ENCODE measurements around the gene RBM38.

Gene RBM38

GRCh38 chr20:57455386-57455785, 64.2 kb downstream of the RBM38 start:
- Histone ChIP-seq H3K27ac (ENCODE audit: low read length) (no peak overlapping the region), H3K4me1 (ENCODE audit: insufficient read depth, low read length) (no peaks in the 10 kb centered on the region), H3K4me3 (ENCODE audit: low read length) (no peak overlapping the region), H3K36me3 (ENCODE audit: insufficient read depth, low read depth, low read length) (no peaks in the 10 kb centered on the region), H3K9me3 (ENCODE audit: insufficient read depth, low read depth, low read length) (no peaks in the 10 kb centered on the region), H3K9ac (ENCODE audit: low read depth, low read length) (no peak overlapping the region), H3K27me3 (ENCODE audit: insufficient read depth, low read length) (no peaks in the 10 kb centered on the region)

DNA sequence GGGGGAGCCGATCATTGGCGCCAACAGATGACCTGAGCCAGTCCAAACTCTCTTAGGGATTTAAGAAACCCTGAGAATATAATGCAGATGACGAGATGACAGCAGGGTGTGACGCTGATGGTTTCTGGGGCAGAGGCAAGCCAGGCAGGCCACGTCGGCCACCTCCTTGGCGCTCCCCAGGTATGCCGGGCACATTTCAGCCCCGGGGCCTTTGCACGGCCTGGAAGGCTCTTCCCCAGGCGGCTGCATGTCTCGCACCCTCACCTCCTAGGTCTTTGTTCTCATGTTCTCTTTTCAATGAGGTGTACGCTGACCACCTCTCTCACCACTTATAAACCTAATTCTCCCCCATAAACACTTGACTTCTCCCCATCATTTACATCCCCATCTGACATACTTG, 64.9 kb downstream of the RBM38 start:
- no peaks in the 10 kb centered on the region for H3K4me1 ChIP-seq (ENCODE audit: insufficient read depth, low read length)
- no peaks in the 10 kb centered on the region for H3K9me3 ChIP-seq (ENCODE audit: insufficient read depth, low read depth, low read length)
- H3K36me3 ChIP-seq (ENCODE audit: insufficient read depth, low read depth, low read length): no peaks in the 10 kb centered on the region
- H3K27ac ChIP-seq (ENCODE audit: low read length): no peak overlapping the region
- no peak overlapping the region for H3K9ac ChIP-seq (ENCODE audit: low read depth, low read length)
- H3K4me3 ChIP-seq (ENCODE audit: low read length): no peak overlapping the region
- H3K27me3 ChIP-seq (ENCODE audit: insufficient read depth, low read length): no peaks in the 10 kb centered on the region

- Histone ChIP-seq H3K36me3 (ENCODE audit: insufficient read depth, low read depth, low read length) (no peaks in the 10 kb centered on the region), H3K9me3 (ENCODE audit: insufficient read depth, low read depth, low read length) (no peaks in the 10 kb centered on the region), H3K4me3 (ENCODE audit: low read length) (no peak overlapping the region), H3K27me3 (ENCODE audit: insufficient read depth, low read length) (no peaks in the 10 kb centered on the region), H3K27ac (ENCODE audit: low read length) (no peak overlapping the region), H3K4me1 (ENCODE audit: insufficient read depth, low read length) (no peaks in the 10 kb centered on the region), H3K9ac (ENCODE audit: low read depth, low read length) (no peak overlapping the region)
These were observed 66.3 kb downstream of the RBM38 start for GRCh38 chr20:57457243-57458095.

DNA sequence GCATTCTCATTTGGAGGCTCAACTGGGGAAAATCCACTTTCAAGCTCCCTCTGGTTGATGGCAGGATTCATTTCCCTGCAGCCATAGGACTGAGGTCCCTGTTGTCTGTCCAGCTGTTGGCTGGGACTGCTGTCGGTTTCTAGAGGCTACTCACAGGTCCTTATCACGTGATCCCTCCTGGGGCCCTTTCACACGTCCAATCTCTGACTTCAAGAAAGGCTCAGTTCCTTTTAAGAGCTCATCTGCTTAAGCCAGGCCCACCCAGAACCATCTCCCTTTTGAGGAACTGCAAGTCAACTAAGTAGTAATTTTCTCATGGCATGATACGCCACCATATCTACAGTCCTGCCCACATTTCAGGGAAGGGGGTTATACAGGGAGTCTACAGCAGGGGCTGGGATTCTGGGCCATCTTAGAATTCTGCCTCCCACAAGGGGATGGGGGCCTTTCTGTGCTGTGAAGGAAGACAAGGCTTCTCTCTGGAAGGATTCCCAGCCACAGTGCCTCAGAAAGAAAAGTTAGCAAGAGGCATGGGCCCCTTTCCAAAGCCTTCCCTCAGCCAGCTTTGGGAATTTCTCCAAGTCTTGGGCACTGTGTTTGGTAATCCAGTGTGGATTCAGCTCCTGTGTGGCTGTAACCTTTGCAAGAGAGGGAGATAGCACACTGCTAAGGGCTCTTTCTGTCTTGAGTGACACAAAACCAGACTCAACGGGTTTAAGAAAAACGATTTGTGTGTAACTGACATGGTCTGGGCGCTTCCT, 67.4 kb downstream of the RBM38 start:
- Histone ChIP-seq H3K9ac (ENCODE audit: low read depth, low read length) (no peak overlapping the region), H3K27me3 (ENCODE audit: insufficient read depth, low read length) (no peaks in the 10 kb centered on the region), H3K36me3 (ENCODE audit: insufficient read depth, low read depth, low read length) (no peaks in the 10 kb centered on the region), H3K4me1 (ENCODE audit: insufficient read depth, low read length) (no peaks in the 10 kb centered on the region), H3K9me3 (ENCODE audit: insufficient read depth, low read depth, low read length) (no peaks in the 10 kb centered on the region), H3K4me3 (ENCODE audit: low read length) (no peak overlapping the region), H3K27ac (ENCODE audit: low read length) (no peak overlapping the region)

All from iPS-20b (cell line).